ENCODE data around the gene DICER1.

DICER1 gene

DNA sequence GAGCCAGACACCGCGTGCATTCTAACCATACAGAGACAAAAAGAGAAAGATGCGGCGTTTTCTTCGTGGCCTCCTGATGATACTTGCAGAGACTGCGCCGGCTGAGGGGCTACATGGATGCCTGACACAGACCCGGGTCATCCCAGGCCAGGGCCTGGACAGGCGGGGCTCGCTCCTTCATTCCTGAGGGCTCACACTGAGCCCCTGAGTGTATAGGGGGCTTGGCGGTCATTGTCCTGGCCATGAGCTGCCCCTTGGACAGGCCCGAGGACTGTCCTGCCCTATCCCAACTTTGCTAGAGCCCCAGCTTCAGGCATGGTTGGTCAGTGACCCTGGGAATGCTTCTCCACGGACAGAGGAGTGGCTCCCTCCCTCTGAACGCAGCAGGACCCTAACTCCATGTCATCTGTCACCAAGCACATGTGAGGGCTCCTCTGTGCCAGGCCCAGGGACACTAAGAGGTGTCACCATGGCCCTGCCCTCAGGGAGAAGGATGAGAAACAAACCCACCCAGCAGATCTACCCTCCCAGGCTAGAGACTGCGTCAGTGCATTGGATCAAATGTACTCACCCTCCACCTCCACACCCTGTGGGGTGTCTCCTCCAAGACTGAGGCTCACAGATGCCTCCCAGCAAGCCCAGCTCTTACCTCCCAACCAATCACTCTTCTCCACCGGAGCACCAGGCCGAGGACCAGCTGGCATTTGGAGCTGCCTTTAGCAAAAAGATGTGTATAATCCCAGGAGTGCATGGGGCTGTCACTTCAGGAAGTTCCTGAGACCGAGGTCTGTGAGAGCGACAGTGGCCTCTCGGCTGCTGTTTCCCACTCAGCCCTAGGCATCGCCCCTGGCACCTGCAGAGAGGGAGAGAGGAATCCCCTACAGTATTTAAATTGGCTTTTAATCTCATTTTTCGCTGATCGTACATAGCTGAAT, 102.7 kb downstream of the DICER1 start:
- no peak for DNase-seq

DNA sequence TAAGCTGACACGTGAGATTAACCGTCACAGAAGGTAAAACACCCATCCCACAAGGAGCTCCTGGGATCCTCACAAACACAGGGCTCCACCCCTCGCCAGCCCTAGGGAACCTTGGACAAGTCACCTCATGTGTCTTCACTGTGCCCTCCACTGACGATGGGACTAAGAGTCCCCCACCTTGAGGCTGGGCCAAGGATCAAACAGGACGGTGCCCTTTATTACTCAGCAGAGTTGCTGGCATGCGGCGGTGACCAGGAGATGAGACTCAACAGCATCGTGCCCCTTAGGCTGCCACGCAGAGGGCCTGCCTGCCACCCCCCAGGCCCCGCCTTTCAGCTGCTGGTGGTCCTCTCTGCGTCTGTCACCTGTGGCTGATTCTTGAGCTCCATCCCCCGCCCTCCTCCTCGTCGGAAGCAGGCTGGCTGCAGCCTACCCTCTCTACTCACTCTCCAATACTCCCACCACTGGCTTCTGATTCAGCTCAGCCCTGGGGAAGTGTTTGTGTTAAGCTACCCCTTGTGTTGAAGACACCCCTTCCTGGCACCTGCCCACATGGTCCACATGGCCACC, 105.2 kb downstream of the DICER1 start:
- DNase-seq: no peak

DNA sequence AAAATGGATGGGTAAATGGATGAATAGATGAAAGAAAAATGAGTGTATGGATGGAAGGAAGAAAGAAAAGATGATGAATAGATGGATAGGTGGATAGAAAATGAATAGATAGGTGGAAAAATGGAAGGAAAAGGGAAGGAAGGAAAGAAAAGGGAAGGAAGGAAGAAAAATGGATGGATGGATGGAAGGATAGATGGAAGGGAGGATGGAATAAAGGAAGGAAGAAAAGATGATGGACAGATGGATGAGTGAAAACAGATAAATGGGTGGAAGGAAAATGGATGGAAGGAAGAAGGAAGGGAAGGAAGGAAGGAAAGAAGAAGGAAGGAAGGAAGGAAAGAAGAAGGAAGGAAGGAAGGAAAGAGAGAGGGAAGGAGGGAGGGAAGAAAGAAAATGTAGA, 107.4 kb downstream of the DICER1 start:
- no peak for DNase-seq

GRCh38 chr14:95048771-95049312, 108.5 kb downstream of the DICER1 start:
- DNase-seq: no peak

- no peak for DNase-seq
Observed at GRCh38 chr14:95047754-95048153, 109.6 kb downstream of the DICER1 start.

GRCh38 chr14:95046711-95047681, 110.3 kb downstream of the DICER1 start:
- DNase-seq: no peak

DNA sequence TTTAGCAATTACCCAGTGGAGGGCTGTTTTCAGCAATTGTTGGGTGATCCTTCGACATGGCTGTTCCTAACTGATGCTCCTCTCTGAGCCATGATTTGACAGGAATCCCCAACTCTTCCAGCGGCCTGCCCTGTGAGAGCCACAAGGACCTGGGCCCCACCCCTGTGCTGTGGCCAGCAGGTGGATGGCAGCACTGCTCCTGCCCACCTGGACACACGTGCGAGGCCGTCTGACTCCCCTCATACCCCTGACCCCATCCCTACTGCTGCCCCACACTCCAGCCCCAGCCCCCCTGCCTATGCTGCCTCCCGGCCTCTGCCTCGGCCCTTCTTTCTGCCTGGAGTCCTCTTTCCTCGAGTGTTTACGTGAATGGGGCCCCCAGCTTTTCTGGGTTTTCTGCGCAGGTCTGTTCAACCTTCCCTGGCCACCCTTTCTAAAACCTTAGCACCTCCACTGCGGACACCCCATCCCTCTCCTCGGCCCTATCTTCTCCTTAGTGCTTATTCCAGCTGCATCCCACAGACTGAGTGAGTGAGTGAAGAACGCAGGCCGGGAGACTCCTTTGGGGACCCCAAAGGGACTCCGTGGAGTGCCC, 111.4 kb downstream of the DICER1 start:
- no peak for DNase-seq

- DNase-seq: no peak
Observed at GRCh38 chr14:95045106-95045701, 112.1 kb downstream of the DICER1 start.

GRCh38 chr14:95044463-95045105, 112.7 kb downstream of the DICER1 start:
- DNase-seq: no peak

DNA sequence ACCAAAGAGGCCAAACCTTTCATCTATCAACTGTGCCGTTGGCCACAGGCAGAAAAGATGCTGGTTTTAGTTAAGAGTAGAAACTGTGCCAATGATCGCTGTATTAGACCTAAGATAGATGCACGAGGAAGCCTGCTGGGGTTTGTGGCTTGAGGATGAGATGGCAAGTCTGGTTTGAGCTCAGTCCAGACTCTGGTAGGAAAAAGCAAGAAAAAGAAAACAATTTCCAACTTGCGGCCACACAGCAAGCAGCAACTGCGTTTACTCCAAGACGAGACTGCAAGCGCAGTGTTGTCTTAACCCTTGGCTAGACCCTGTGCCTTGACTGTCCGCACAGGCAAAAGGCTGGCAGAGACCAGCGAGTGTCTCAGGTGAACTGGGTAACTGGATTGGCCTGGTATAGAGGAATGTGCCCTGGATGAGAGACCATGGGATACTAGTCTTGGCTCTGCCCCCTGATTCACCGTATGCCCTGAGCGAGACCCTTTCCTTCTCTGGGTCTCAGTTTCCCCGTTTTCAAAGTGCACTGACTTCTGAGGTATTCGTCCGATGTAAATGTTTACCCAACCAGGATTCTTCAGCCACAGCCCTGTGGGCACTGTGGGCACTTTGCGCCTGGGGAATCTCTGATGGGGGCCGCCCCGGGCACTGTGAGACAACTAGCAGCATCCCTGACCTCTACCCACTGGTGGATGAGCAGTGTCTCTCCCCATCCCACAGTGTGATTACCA, 113.4 kb downstream of the DICER1 start:
- DNase-seq: no peak

DNA sequence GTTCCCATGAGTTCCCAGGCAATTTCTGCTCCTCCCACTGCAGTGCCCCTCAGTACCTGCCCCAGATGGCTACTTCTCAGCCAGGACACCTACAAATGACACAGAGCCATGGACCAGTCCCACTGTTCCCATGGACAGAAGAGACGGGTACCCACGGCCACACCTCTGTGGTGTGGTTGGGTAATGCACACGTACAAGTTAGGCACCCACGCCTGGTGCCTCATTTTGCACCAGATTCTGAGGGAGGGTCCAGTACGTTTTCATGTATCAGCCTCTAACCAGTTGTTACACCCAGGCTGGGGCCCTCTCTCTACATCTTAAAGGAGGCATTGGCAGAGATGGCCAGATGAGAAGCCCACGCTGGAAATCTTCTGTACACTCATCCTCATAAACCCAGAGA, 114.0 kb downstream of the DICER1 start:
- no peak for DNase-seq

DNA sequence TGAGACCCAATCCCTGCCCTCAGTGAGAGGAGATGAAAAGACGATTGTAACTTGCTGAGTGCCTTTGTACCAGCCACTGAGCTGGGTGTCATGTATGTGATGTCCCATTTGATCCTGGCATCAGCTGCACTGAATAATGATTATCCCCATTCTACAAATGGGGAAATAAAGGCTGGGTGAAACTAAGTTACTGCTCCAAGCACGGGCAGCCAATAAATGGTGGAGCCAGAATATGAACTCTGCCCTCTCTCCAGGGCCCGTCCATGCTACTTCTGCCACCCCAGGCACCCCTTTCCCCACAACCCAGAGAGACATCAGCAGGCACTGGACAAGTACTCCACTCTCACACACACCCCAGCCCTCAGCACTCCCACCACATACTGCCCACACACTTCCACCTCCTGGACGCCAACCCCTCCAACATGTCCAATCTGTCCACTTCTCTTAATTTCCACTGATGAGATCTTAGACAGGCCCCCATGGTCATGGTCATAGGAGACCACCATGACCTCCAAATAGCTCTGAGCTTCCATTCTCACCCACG, 115.8 kb downstream of the DICER1 start:
- no peak for DNase-seq

DNA sequence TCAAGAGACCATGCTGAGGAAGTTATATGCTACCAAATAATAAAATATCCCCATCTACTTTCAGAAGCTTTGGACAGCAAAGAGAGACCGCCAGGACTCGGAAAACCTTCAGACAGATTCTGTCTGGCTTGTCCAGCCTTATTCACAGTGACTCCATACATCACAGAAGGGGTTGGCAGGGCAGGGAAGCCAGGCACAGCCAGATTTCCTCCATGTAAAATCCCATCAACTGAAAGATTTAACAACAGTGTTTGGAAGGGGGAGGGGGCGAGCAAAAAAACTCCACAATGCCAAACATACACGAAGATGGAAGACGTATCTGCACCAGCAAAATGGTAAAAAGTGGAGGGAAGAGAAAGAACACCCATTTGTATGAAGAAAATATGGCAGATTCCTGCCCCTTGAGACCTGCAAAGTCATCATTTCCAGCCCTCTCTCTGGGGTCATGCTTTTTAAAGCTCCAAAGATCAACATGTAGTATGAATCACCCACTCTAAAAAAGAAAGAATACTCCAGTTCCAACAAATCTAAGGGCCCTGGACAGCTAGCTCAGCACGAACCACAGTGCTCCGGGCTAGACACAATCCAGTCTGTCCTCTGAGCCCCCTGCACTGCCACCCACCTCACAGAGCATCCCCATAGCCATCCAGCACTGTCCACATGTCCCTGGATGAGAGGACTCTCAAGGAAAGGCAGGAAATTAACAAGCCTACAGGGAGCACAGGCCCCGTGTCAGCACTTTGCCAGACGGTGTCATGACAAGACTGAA, 116.4 kb downstream of the DICER1 start:
- no peak for DNase-seq

DNA sequence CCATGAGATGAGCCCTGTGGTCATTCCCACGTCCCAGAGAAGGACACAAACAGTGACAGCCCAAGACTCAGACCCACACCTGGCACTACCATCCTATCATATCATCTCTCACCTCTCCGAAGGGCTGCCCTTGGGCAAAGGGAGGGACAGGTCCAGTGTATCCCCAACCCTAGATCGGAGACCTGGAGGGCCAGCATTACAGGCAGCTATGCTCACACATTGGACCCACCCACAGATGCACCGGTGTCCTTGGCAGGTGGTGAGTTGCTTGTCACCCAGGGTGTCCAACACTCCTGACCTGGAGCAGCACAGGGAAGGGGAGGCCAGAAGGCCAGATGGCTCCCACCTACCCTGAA, 117.4 kb downstream of the DICER1 start:
- DNase-seq: no peak

- no peak for DNase-seq
Observed at GRCh38 chr14:95039259-95039992, 117.9 kb downstream of the DICER1 start.

GRCh38 chr14:95038521-95039250, 118.6 kb downstream of the DICER1 start:
- DNase-seq: no peak

GRCh38 chr14:95037273-95037672, 120.1 kb downstream of the DICER1 start:
- DNase-seq: no peak

All from CD4-positive, alpha-beta T cell treated with Interleukin-21 for 1 hour (primary cell).